ENCODE measurements around the gene QRICH1.

DNA sequence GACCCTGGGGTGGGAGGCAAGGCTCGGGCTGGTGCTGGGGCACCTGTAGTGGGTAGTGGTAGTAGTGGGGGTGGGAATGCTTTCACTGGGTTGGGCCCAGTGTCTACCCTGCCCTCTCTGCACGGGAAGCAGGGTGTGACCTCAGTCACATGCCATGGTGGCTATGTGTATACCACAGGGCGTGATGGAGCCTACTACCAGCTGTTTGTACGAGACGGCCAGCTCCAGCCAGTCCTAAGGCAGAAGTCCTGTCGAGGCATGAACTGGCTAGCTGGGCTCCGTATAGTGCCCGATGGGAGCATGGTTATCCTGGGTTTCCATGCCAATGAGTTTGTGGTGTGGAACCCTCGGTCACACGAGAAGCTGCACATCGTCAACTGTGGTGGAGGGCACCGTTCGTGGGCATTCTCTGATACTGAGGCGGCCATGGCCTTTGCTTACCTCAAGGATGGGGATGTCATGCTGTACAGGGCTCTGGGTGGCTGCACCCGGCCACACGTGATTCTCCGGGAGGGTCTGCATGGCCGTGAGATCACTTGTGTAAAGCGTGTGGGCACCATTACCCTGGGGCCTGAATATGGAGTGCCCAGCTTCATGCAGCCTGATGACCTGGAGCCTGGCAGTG lies 80.6 kb downstream of the QRICH1 start:
- TF ChIP-seq RCOR1 (conservative IDR thresholded peaks at IDR 0.05; ENCODE audit: low read depth, low read length) (no peak), FOXM1 (IDR thresholded peaks at IDR 0.05; ENCODE audit: low read depth, low read length) (no peak), MTA3 (IDR thresholded peaks at IDR 0.05; ENCODE audit: borderline replicate concordance, low read length) (no peak), TBL1XR1 (IDR thresholded peaks at IDR 0.05; ENCODE audit: low read depth, low read length) (no peak), PKNOX1 (IDR thresholded peaks at IDR 0.05) (no peak), POLR2A (IDR thresholded peaks at IDR 0.05; ENCODE audit: low read depth, low read length) (no peak), IKZF2 (IDR thresholded peaks at IDR 0.05) (no peak), POLR2AphosphoS2 (IDR thresholded peaks at IDR 0.05; ENCODE audit: low read depth, low read length) (no peak), TAF1 (IDR thresholded peaks at IDR 0.05; ENCODE audit: borderline replicate concordance, low read depth, low read length) (no peak), CTCF (IDR thresholded peaks at IDR 0.05 in 2 of 3, conservative IDR thresholded peaks at IDR 0.05 in 1 of 3; ENCODE audit: control insufficient read depth in 2 of 3, extremely low read depth in 1 of 3, insufficient read depth in 1 of 3, low read depth in 3 of 3, low read length in 3 of 3) (no peak), ESRRA (IDR thresholded peaks at IDR 0.05; ENCODE audit: low read length) (no peak), ZNF622 (IDR thresholded peaks at IDR 0.05) (no peak), E4F1 (IDR thresholded peaks at IDR 0.05; ENCODE audit: borderline replicate concordance, partially characterized antibody) (no peak)
- TF ChIP-seq, protein P1, sequence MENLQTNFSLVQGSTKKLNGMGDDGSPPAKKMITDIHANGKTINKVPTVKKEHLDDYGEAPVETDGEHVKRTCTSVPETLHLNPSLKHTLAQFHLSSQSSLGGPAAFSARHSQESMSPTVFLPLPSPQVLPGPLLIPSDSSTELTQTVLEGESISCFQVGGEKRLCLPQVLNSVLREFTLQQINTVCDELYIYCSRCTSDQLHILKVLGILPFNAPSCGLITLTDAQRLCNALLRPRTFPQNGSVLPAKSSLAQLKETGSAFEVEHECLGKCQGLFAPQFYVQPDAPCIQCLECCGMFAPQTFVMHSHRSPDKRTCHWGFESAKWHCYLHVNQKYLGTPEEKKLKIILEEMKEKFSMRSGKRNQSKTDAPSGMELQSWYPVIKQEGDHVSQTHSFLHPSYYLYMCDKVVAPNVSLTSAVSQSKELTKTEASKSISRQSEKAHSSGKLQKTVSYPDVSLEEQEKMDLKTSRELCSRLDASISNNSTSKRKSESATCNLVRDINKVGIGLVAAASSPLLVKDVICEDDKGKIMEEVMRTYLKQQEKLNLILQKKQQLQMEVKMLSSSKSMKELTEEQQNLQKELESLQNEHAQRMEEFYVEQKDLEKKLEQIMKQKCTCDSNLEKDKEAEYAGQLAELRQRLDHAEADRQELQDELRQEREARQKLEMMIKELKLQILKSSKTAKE (IDR thresholded peaks at IDR 0.05; ENCODE audit: low read depth, poor library complexity, severe bottlenecking) = no peak
